Muscle layer of duodenum (tissue), 2 donors: Measurements from ENCODE around the gene MYPOP.
A peak's percentile ranks its signal among the peaks of the same experiment; 100 is the strongest.
"Not testable (repeated sequence)": the region's sequence is repeated elsewhere in the genome, so short reads cannot be mapped to it uniquely, and the experiment has no call there.

ENCODE experiments used
- H3K27ac ChIP-seq: one replicate; pipeline ENCODE4 v1.7.0; 2013; ENCODE audit warnings: mild to moderate bottlenecking, low read length
- H3K27me3 ChIP-seq: one replicate; pipeline ENCODE4 v1.7.0; 2013; ENCODE audit warnings: low read depth, mild to moderate bottlenecking, control low read depth, low read length
- H3K36me3 ChIP-seq, 2 donors: one replicate each; pipeline ENCODE4 v1.7.0; 2013; ENCODE audit warnings: low read length in 2 of 2, control low read depth in 1 of 2, mild to moderate bottlenecking in 1 of 2; ENCODE audit not compliant: insufficient read depth in 2 of 2, control insufficient read depth in 1 of 2
- H3K4me1 ChIP-seq, 2 donors: one replicate each; pipeline ENCODE4 v1.7.0; 2013; ENCODE audit warnings: low read length in 2 of 2, mild to moderate bottlenecking in 2 of 2, control low read depth in 1 of 2, moderate library complexity in 1 of 2; ENCODE audit not compliant: insufficient read depth in 2 of 2, control insufficient read depth in 1 of 2
- H3K4me3 ChIP-seq, 2 donors: one replicate each; pipeline ENCODE4 v1.7.0; 2013; ENCODE audit warnings: low read length in 2 of 2, low read depth in 1 of 2, mild to moderate bottlenecking in 1 of 2
- H3K9me3 ChIP-seq, 2 donors: one replicate each; pipeline ENCODE4 v1.7.0; 2013; ENCODE audit warnings: low read length in 2 of 2, control low read depth in 1 of 2, mild to moderate bottlenecking in 1 of 2; ENCODE audit not compliant: control insufficient read depth in 1 of 2
- donor health status: healthy.

The MYPOP gene

GRCh38 chr19:45867241-45867640, 35.2 kb downstream of the MYPOP start:
- peaks cover 14% of the 10 kb centered on the region for H3K27me3 ChIP-seq
- not testable (repeated sequence) for H3K4me3 ChIP-seq

GRCh38 chr19:45866400-45867176, 35.8 kb downstream of the MYPOP start:
- H3K9me3 ChIP-seq: no peaks in the 10 kb centered on the region
- H3K27me3 ChIP-seq: peaks cover 14% of the 10 kb centered on the region
- no peaks in the 10 kb centered on the region for H3K36me3 ChIP-seq
- peak overlapping the region; percentile 72 for H3K27ac ChIP-seq
- peaks cover 3 to 21% of the 10 kb centered on the region in 2 donors for H3K4me1 ChIP-seq
- H3K4me3 ChIP-seq: peak overlapping the region in 1 of 2 donors; percentile 52

More at GRCh38 chr19:45867241-45867640, 35.2 kb downstream of the MYPOP start:
- not testable (repeated sequence) for H3K36me3 ChIP-seq, H3K9me3 ChIP-seq, H3K27ac ChIP-seq
- H3K4me1 ChIP-seq: peaks cover 0 to 15% of the 10 kb centered on the region in 2 donors

GRCh38 chr19:45865269-45865948, 37.0 kb downstream of the MYPOP start:
- Histone ChIP-seq H3K4me1 (peaks cover 3 to 23% of the 10 kb centered on the region in 2 donors), H3K27ac (no peak overlapping the region), H3K27me3 (peaks cover 14% of the 10 kb centered on the region), H3K36me3 (no peaks in the 10 kb centered on the region), H3K9me3 (no peaks in the 10 kb centered on the region), H3K4me3 (peak overlapping the region in 1 of 2 donors; percentile 52)

GRCh38 chr19:45864629-45865082, 37.8 kb downstream of the MYPOP start:
- H3K4me3 ChIP-seq: peak overlapping the region; percentile 52 to 65
- peak overlapping the region; percentile 14 for H3K27ac ChIP-seq
- peaks cover 14% of the 10 kb centered on the region for H3K27me3 ChIP-seq
- peaks cover 0 to under 1% of the 10 kb centered on the region in 2 donors for H3K36me3 ChIP-seq
- H3K4me1 ChIP-seq: peaks cover 3 to 23% of the 10 kb centered on the region in 2 donors
- H3K9me3 ChIP-seq: no peaks in the 10 kb centered on the region

GRCh38 chr19:45863840-45864628, 38.4 kb downstream of the MYPOP start, which contains the start of gene FOXA3:
TSS of gene FOXA3 (plus strand) at chr19:45864326. CDS start at chr19:45864457, 131 bp downstream.
- peaks cover 3 to 23% of the 10 kb centered on the region in 2 donors for H3K4me1 ChIP-seq

GRCh38 chr19:45863335-45863839, 39.0 kb downstream of the MYPOP start:
- Histone ChIP-seq H3K27ac (no peak overlapping the region), H3K9me3 (no peaks in the 10 kb centered on the region), H3K27me3 (peaks cover 14% of the 10 kb centered on the region), H3K36me3 (peaks cover under 1 to 10% of the 10 kb centered on the region in 2 donors), H3K4me1 (peaks cover 3 to 23% of the 10 kb centered on the region in 2 donors), H3K4me3 (peak overlapping the region; percentile 62 to 65)

More at GRCh38 chr19:45863840-45864628, 38.4 kb downstream of the MYPOP start, which contains the start of gene FOXA3:
- peaks cover 0 to 4% of the 10 kb centered on the region in 2 donors for H3K36me3 ChIP-seq
- peak within 1 kb of the TSS; percentile 14 for H3K27ac ChIP-seq
- peaks cover 14% of the 10 kb centered on the region for H3K27me3 ChIP-seq
- H3K4me3 ChIP-seq: peak within 1 kb of the TSS; percentile 62 to 65
- H3K9me3 ChIP-seq: no peaks in the 10 kb centered on the region

- Histone ChIP-seq H3K4me3 (peak within 1 kb of the TSS; percentile 65 to 96), H3K27me3 (peaks cover 14% of the 10 kb centered on the region), H3K27ac (peak within 1 kb of the TSS; percentile 86), H3K36me3 (peaks cover 4 to 16% of the 10 kb centered on the region in 2 donors), H3K4me1 (peaks cover 3 to 23% of the 10 kb centered on the region in 2 donors), H3K9me3 (no peaks in the 10 kb centered on the region)
Observed at GRCh38 chr19:45862564-45863334, 39.7 kb downstream of the MYPOP start, which contains the start of gene SYMPK. TSS of gene SYMPK (minus strand) at chr19:45863147. CDS start at chr19:45854495, 8,652 bp downstream.

- Histone ChIP-seq H3K4me3 (peak overlapping the region; percentile 65 to 96), H3K9me3 (no peaks in the 10 kb centered on the region), H3K27ac (peak overlapping the region; percentile 86), H3K4me1 (peaks cover 3 to 23% of the 10 kb centered on the region in 2 donors), H3K36me3 (peaks cover 4 to 16% of the 10 kb centered on the region in 2 donors), H3K27me3 (peaks cover 14% of the 10 kb centered on the region)
Observed at GRCh38 chr19:45862271-45862563, 40.2 kb downstream of the MYPOP start.

GRCh38 chr19:45860359-45861259, 41.8 kb downstream of the MYPOP start:
- H3K36me3 ChIP-seq: peaks cover 4 to 16% of the 10 kb centered on the region in 2 donors
- H3K4me3 ChIP-seq: no peak overlapping the region
- H3K9me3 ChIP-seq: no peaks in the 10 kb centered on the region
- H3K27me3 ChIP-seq: peaks cover 14% of the 10 kb centered on the region
- H3K4me1 ChIP-seq: peaks cover 3 to 23% of the 10 kb centered on the region in 2 donors
- H3K27ac ChIP-seq: no peak overlapping the region
